GM12878 (cell line): Measurements from ENCODE around the gene PLEKHM3. TPM values are rescaled to one million over a fixed set of nuclear protein-coding genes. Genes with fewer than 3 reads are reported as not detected.

Experiments used
- ATAC-seq: fragments of 200-7000 bp; cut with Tn5 transposase; 3 replicates; pipeline ENCODE4 v1.9.1; 2020; ENCODE audit warnings: mild to moderate bottlenecking, moderate library complexity
- BruUV-seq: library from RNA; stranded (reverse); fragments of 400-500 nt; replicated peaks from 2 replicates; lab custom pipeline; 2021; lab: Mats Ljungman, UMichigan
- CTCF ChIA-PET: fragments of 300-600 bp; sonication (Branson Sonifier 250); formaldehyde crosslinking; extraction: SDS; loops from one replicate; lab custom pipeline; 2021; ENCODE audit warnings: inconsistent platforms; lab: Yijun Ruan, JAX
- POLR2A ChIA-PET: fragments of 350-600 bp; formaldehyde crosslinking; extraction: SDS; loops from one replicate; lab custom pipeline; 2021; ENCODE audit warnings: inconsistent platforms; lab: Charles Lee
- RAD21 ChIA-PET: fragments of 300-600 bp; sonication (Branson Sonifier 250); formaldehyde crosslinking; loops from one replicate; lab custom pipeline; 2023; ENCODE audit warnings: antibody characterized with exemption; ENCODE audit not compliant: unreplicated experiment; lab: Charles Lee
- SMC1A ChIA-PET: fragments of 300-600 bp; sonication (Branson Sonifier 250); formaldehyde crosslinking; loops from one replicate; lab custom pipeline; 2023; ENCODE audit not compliant: unreplicated experiment, uncharacterized antibody; lab: Charles Lee
- DNase-seq: peaks from one replicate; pipeline ENCODE4 v3.0.0-alpha.2; 2011; ENCODE audit warnings: low read depth, low spot score
- FAIRE-seq: peaks from 3 replicates; lab custom pipeline; 2011; peaks lifted over from hg19 to GRCh38; lab: Jason Lieb, UNC
- H2AFZ ChIP-seq: 2 replicates; pipeline ENCODE4 v1.6.0; 2011; ENCODE audit warnings: low read depth, low read length, control low read depth; ENCODE audit not compliant: control insufficient read depth
- H3K27ac ChIP-seq: 2 replicates; pipeline ENCODE4 v1.5.1; 2011; ENCODE audit warnings: control low read depth; ENCODE audit not compliant: control insufficient read depth, insufficient read depth
- H3K27me3 ChIP-seq, 2 experiments: replicated peaks in 1 of 2; 2 replicates each; pipeline versions ENCODE4 v1.6.0 to v1.6.1; 2011; ENCODE audit warnings: low read length in 1 of 2; ENCODE audit not compliant: control insufficient read depth in 2 of 2, insufficient read depth in 2 of 2
- H3K36me3 ChIP-seq, 2 experiments: 2 replicates each; pipeline ENCODE4 v1.5.1; 2011; ENCODE audit warnings: low read length in 1 of 2; ENCODE audit not compliant: control insufficient read depth in 2 of 2, insufficient read depth in 2 of 2
- H3K4me1 ChIP-seq: 2 replicates; pipeline ENCODE4 v1.6.1; 2011; ENCODE audit warnings: mild to moderate bottlenecking, low read length, moderate library complexity, mixed read lengths; ENCODE audit not compliant: control insufficient read depth, insufficient read depth
- H3K4me2 ChIP-seq: 2 replicates; pipeline ENCODE4 v1.6.0; 2011; ENCODE audit warnings: control low read depth; ENCODE audit not compliant: control insufficient read depth, insufficient read depth
- H3K4me3 ChIP-seq: fragments of 200-600 bp; sonication (generic); 2 replicates; pipeline ENCODE4 v1.5.1; 2016
- H3K79me2 ChIP-seq: 2 replicates; pipeline ENCODE4 v1.6.0; 2011; ENCODE audit warnings: low read length; ENCODE audit not compliant: control insufficient read depth, insufficient read depth
- H3K9ac ChIP-seq: 2 replicates; pipeline ENCODE4 v1.8.0; 2011; ENCODE audit warnings: low read length, control low read depth, mixed read lengths; ENCODE audit not compliant: control insufficient read depth, insufficient read depth
- H3K9me3 ChIP-seq: replicated peaks from 3 replicates; pipeline ENCODE4 v1.5.1; 2011; ENCODE audit warnings: mild to moderate bottlenecking, low read length; ENCODE audit not compliant: control insufficient read depth, insufficient read depth
- H4K20me1 ChIP-seq: 2 replicates; pipeline ENCODE4 v1.6.0; 2011; ENCODE audit not compliant: control insufficient read depth, insufficient read depth
- CREM ChIP-seq: IDR thresholded peaks from 2 replicates; pipeline ENCODE4 v1.6.1; 2014; ENCODE audit warnings: antibody characterized with exemption, low read depth
- EED ChIP-seq: sonication (generic); IDR thresholded peaks from 2 replicates; pipeline ENCODE4 v1.6.1; 2016; ENCODE audit warnings: antibody characterized with exemption, low read depth
- JUND ChIP-seq: IDR thresholded peaks from 2 replicates; pipeline ENCODE4 v1.6.1; 2012; ENCODE audit warnings: low read depth, mild to moderate bottlenecking, low read length, improper control_type of control experiment, moderate library complexity
- KAT2A ChIP-seq: conservative IDR thresholded peaks from 2 replicates; pipeline ENCODE4 v1.6.1; 2011; ENCODE audit warnings: low read depth, low read length; ENCODE audit not compliant: control insufficient read depth
- MEF2A ChIP-seq: IDR thresholded peaks from 2 replicates; pipeline ENCODE4 v1.6.1; 2011; ENCODE audit warnings: low read depth, mild to moderate bottlenecking, low read length, moderate library complexity; ENCODE audit not compliant: insufficient read depth
- POU2F2 ChIP-seq: IDR thresholded peaks from 3 replicates; pipeline ENCODE4 v1.6.1; 2011; ENCODE audit warnings: low read depth, mild to moderate bottlenecking, low read length, borderline replicate concordance
- SMC3 ChIP-seq: IDR thresholded peaks from 2 replicates; pipeline ENCODE4 v1.6.1; 2011; ENCODE audit warnings: low read length, improper control_type of control experiment, borderline replicate concordance
- ZNF207 ChIP-seq: fragments of 450-650 bp; IDR thresholded peaks from 2 replicates; pipeline ENCODE4 v1.6.1; 2014; ENCODE audit warnings: antibody characterized with exemption, mild to moderate bottlenecking, borderline replicate concordance
- ZNF217 ChIP-seq: fragments of 450-650 bp; IDR thresholded peaks from 2 replicates; pipeline ENCODE4 v1.6.1; 2017; ENCODE audit warnings: antibody characterized with exemption, mild to moderate bottlenecking
- WGBS: methylation state at CpG from one replicate; pipeline ENCODE4 v1.1.6; 2016; ENCODE audit warnings: low lambda C conversion rate; ENCODE audit not compliant: insufficient replicate concordance, insufficient coverage; ENCODE audit errors: missing lambda C conversion rate; 5-methylcytosine and 5-hydroxymethylcytosine counted together
- in situ Hi-C: fragments of 300-500 bp; cut with MboI; formaldehyde crosslinking; loops from 9 replicates; pipeline ENCODE4 v1.14.3; 2018; ENCODE audit warnings: mixed read lengths
- intact Hi-C: fragments of 100-400 bp; cut with micrococcal nuclease; formaldehyde crosslinking; loops from one replicate; pipeline ENCODE4 v1.14.2; 2022; ENCODE audit not compliant: unreplicated experiment
- polyA plus RNA-seq, 11 experiments: library from polyadenylated mRNA; depleted of rRNA in 4 of 11; unstranded in 6 of 11; stranded (reverse) in 5 of 11; fragments of >200 nt; fragmentation: Nextera tagmentation in 4 of 11; fragmentation: Illumina TruSeq in 1 of 11; extraction: Ambion mirVana in 4 of 11; extraction: Trizol in 1 of 11; gene quantifications; 1 replicate in 1 of 11; 2 replicates in 10 of 11; pipeline versions ENCODE4 v1.2.1 to v1.2.3, GENCODE V29; 2011 to 2016; ENCODE audit warnings: inconsistent platforms in 2 of 11, missing spikeins in 2 of 11, low read depth in 1 of 11
- total RNA-seq, 4 experiments: library from RNA; depleted of rRNA in 3 of 4; stranded (reverse); fragments of >200 nt in 3 of 4; fragmentation: Illumina TruSeq in 1 of 4; extraction: Trizol in 1 of 4; gene quantifications; 2 replicates each; pipeline versions ENCODE4 v1.2.1 to v1.2.3, GENCODE V29; 2013 to 2021
- TF ChIP-seq, protein P1 (sequence below), 3 experiments: IDR thresholded peaks in 2 of 3; conservative IDR thresholded peaks in 1 of 3; 2 replicates each; pipeline ENCODE4 v1.5.1; 2011; ENCODE audit warnings: low read depth in 3 of 3, low read length in 3 of 3, mild to moderate bottlenecking in 3 of 3, control low read depth in 2 of 3, moderate library complexity in 2 of 3, inconsistent platforms in 1 of 3, mixed read lengths in 1 of 3; ENCODE audit not compliant: control insufficient read depth in 2 of 3, insufficient read depth in 1 of 3; ENCODE audit errors: extremely low read depth in 1 of 3
- TF ChIP-seq, protein P2 (sequence below): fragments of 450-650 bp; IDR thresholded peaks from 2 replicates; pipeline ENCODE4 v1.6.1; 2018; ENCODE audit warnings: mild to moderate bottlenecking, low read depth, moderate library complexity; ENCODE audit not compliant: partially characterized antibody
- TF ChIP-seq, protein P3 (sequence below): fragments of 450-650 bp; IDR thresholded peaks from 2 replicates; pipeline ENCODE4 v1.6.1; 2017; ENCODE audit warnings: mild to moderate bottlenecking, low read depth, inconsistent platforms; ENCODE audit not compliant: poor library complexity, severe bottlenecking

Gene PLEKHM3
- total and polyA plus RNA-seq, 10 of the 15 experiments (the other 5 are each of a cell fraction or from before 2014, with no cell fraction given): 1.4 to 5.6 (median 3.0) TPM

DNA sequence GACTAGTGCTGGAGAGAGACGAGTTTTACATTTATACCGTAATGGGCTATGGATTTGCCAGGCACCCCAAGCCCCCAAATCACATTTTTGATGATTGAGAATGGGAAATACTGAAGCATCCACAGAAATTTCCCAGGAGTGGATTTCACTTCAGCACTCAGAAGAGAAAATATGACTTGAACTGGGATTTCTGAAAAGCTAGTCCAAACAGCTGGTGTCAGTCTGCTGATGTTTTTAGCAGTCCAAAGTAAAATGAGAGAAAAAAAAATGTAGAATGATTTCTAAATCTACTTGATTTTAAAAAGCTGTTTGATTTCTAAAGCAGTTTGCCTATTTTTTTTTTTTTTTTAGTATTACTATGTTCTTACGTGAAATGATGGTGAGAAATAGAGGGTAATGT is 105.0 kb downstream of the PLEKHM3 start:
- in situ Hi-C loops: no loop called here
- no peak overlapping the region for H3K4me2 ChIP-seq
- H3K4me3 ChIP-seq: no peak overlapping the region
- ATAC-seq (no peak), DNase-seq (no peak), FAIRE-seq (no peak)
- H3K4me1 ChIP-seq: no peaks in the 10 kb centered on the region
- no peaks in the 10 kb centered on the region for H3K79me2 ChIP-seq
- no peaks in the 10 kb centered on the region for H3K9me3 ChIP-seq
- 79% methylated on average over 3 of the region's 3 CpGs for WGBS
- no peak overlapping the region for H3K27ac ChIP-seq
- ChIA-PET CTCF (interaction anchor here (0.7 kb wide), 1 partner anchor 53 kb away, joined by 5 read pairs; no protein-coding TSS in a partner anchor), POLR2A (interaction anchor here (0.7 kb wide), 1 partner anchor 329 kb away, joined by 3 read pairs; no protein-coding TSS in a partner anchor), SMC1A (no interaction called here), RAD21 (no interaction called here)
- intact Hi-C loops: no loop called here
- no peak overlapping the region for H2AFZ ChIP-seq
- H4K20me1 ChIP-seq: no peaks in the 10 kb centered on the region
- H3K36me3 ChIP-seq: no peaks in the 10 kb centered on the region
- BruUV-seq: no TSS peak
- TF ChIP-seq, protein P1, sequence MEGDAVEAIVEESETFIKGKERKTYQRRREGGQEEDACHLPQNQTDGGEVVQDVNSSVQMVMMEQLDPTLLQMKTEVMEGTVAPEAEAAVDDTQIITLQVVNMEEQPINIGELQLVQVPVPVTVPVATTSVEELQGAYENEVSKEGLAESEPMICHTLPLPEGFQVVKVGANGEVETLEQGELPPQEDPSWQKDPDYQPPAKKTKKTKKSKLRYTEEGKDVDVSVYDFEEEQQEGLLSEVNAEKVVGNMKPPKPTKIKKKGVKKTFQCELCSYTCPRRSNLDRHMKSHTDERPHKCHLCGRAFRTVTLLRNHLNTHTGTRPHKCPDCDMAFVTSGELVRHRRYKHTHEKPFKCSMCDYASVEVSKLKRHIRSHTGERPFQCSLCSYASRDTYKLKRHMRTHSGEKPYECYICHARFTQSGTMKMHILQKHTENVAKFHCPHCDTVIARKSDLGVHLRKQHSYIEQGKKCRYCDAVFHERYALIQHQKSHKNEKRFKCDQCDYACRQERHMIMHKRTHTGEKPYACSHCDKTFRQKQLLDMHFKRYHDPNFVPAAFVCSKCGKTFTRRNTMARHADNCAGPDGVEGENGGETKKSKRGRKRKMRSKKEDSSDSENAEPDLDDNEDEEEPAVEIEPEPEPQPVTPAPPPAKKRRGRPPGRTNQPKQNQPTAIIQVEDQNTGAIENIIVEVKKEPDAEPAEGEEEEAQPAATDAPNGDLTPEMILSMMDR (IDR thresholded peaks at IDR 0.05 in 2 of 3, conservative IDR thresholded peaks at IDR 0.05 in 1 of 3; ENCODE audit: control insufficient read depth in 2 of 3, extremely low read depth in 1 of 3, insufficient read depth in 1 of 3, low read depth in 3 of 3, low read length in 3 of 3): no peak
- TF ChIP-seq JUND (no peak), EED (no peak), POU2F2 (no peak), CREM (no peak), MEF2A (no peak), ZNF207 (no peak), SMC3 (no peak), ZNF217 (no peak), KAT2A (no peak)
- TF ChIP-seq, protein P2, sequence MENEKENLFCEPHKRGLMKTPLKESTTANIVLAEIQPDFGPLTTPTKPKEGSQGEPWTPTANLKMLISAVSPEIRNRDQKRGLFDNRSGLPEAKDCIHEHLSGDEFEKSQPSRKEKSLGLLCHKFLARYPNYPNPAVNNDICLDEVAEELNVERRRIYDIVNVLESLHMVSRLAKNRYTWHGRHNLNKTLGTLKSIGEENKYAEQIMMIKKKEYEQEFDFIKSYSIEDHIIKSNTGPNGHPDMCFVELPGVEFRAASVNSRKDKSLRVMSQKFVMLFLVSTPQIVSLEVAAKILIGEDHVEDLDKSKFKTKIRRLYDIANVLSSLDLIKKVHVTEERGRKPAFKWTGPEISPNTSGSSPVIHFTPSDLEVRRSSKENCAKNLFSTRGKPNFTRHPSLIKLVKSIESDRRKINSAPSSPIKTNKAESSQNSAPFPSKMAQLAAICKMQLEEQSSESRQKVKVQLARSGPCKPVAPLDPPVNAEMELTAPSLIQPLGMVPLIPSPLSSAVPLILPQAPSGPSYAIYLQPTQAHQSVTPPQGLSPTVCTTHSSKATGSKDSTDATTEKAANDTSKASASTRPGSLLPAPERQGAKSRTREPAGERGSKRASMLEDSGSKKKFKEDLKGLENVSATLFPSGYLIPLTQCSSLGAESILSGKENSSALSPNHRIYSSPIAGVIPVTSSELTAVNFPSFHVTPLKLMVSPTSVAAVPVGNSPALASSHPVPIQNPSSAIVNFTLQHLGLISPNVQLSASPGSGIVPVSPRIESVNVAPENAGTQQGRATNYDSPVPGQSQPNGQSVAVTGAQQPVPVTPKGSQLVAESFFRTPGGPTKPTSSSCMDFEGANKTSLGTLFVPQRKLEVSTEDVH: no peak
- TF ChIP-seq, protein P3, sequence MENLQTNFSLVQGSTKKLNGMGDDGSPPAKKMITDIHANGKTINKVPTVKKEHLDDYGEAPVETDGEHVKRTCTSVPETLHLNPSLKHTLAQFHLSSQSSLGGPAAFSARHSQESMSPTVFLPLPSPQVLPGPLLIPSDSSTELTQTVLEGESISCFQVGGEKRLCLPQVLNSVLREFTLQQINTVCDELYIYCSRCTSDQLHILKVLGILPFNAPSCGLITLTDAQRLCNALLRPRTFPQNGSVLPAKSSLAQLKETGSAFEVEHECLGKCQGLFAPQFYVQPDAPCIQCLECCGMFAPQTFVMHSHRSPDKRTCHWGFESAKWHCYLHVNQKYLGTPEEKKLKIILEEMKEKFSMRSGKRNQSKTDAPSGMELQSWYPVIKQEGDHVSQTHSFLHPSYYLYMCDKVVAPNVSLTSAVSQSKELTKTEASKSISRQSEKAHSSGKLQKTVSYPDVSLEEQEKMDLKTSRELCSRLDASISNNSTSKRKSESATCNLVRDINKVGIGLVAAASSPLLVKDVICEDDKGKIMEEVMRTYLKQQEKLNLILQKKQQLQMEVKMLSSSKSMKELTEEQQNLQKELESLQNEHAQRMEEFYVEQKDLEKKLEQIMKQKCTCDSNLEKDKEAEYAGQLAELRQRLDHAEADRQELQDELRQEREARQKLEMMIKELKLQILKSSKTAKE: no peak
- H3K9ac ChIP-seq: no peak overlapping the region
- no peaks in the 10 kb centered on the region for H3K27me3 ChIP-seq
